AG10803 (cell line): Measurements from ENCODE around the gene SLC2A9.
A peak's percentile ranks its signal among the peaks of the same experiment; 100 is the strongest.
"Not testable (repeated sequence)": the region's sequence is repeated elsewhere in the genome, so short reads cannot be mapped to it uniquely, and the experiment has no call there.

Source experiments
- DNase-seq: peaks from one replicate; pipeline ENCODE4 v3.0.0; 2010; ENCODE audit warnings: low read depth
- H3K4me3 ChIP-seq: 2 replicates; pipeline ENCODE4 v1.5.1; 2011; ENCODE audit warnings: mild to moderate bottlenecking, low read length, control low read depth
- CTCF ChIP-seq: conservative IDR thresholded peaks from 2 replicates; pipeline ENCODE4 v1.5.1; 2011; ENCODE audit warnings: mild to moderate bottlenecking, low read length, control low read depth, inconsistent platforms

SLC2A9 gene

GRCh38 chr4:9811806-9812205, 209.5 kb downstream of the SLC2A9 start:
- TF ChIP-seq CTCF = no peak
- no peak for DNase-seq
- H3K4me3 ChIP-seq = no peak overlapping the region

- DNase-seq = no peak
- TF ChIP-seq CTCF = no peak
- H3K4me3 ChIP-seq = no peak overlapping the region
Observed at GRCh38 chr4:9808077-9808476, 213.2 kb downstream of the SLC2A9 start.

- no peak overlapping the region for H3K4me3 ChIP-seq
- DNase-seq = no peak
Observed at GRCh38 chr4:9804918-9805317, 216.4 kb downstream of the SLC2A9 start.

GRCh38 chr4:9800848-9801247, 220.4 kb downstream of the SLC2A9 start:
- peak; percentile 2 for DNase-seq
- TF ChIP-seq CTCF = no peak
- no peak overlapping the region for H3K4me3 ChIP-seq

More at GRCh38 chr4:9804918-9805317, 216.4 kb downstream of the SLC2A9 start:
- no peak for TF ChIP-seq CTCF

DNA sequence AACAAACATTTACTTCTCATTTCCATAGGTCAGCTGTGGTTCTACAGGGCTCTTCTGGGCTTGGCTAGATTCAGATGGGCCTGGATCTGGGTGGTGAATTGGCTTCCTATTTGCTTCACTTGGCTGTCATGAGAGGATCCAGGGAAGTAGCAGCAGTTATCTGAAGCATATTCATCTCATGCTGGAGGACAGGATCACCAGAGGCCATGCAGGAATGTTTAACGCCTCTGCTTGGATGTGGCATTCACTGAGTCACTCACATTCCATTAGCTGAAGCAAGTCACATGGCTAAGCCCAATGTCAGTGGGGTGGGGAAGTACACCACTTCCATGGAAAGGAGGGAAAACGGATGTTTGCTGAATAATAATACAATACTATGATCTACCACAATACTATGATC, 224.7 kb downstream of the SLC2A9 start:
- not testable (repeated sequence) for H3K4me3 ChIP-seq
- peak; percentile 5 for DNase-seq

GRCh38 chr4:9792381-9792780, 228.9 kb downstream of the SLC2A9 start:
- TF ChIP-seq CTCF = no peak
- DNase-seq = no peak

GRCh38 chr4:9785891-9786290, 235.4 kb downstream of the SLC2A9 start:
- not testable (repeated sequence) for DNase-seq, H3K4me3 ChIP-seq

More at GRCh38 chr4:9792381-9792780, 228.9 kb downstream of the SLC2A9 start:
- H3K4me3 ChIP-seq = no peak overlapping the region

- H3K4me3 ChIP-seq = no peak overlapping the region
- DNase-seq = no peak
- TF ChIP-seq CTCF = no peak
Observed at GRCh38 chr4:9782136-9782436, 239.2 kb downstream of the SLC2A9 start.
